Ecto neural progenitor cell (in vitro differentiated cells): ENCODE data around the gene ARHGEF37.
A peak's percentile ranks its signal among the peaks of the same experiment; 100 is the strongest.

ENCODE experiments used
- DNase-seq: peaks from one replicate; pipeline ENCODE4 v3.0.0-alpha.2; 2018; ENCODE audit warnings: low spot score

The ARHGEF37 gene

GRCh38 chr5:149600932-149601331 is 19.6 kb downstream of the ARHGEF37 start:
- no peak for DNase-seq

GRCh38 chr5:149603210-149603609 is 21.9 kb downstream of the ARHGEF37 start:
- DNase-seq, result no peak

- DNase-seq, result no peak
These were observed 22.6 kb downstream of the ARHGEF37 start for GRCh38 chr5:149603920-149604319.

- no peak for DNase-seq
These were observed 23.0 kb downstream of the ARHGEF37 start for GRCh38 chr5:149604321-149604720.

GRCh38 chr5:149605354-149605997 is 24.2 kb downstream of the ARHGEF37 start:
- no peak for DNase-seq

- no peak for DNase-seq
These were observed 24.9 kb downstream of the ARHGEF37 start for GRCh38 chr5:149605998-149606724.

GRCh38 chr5:149608936-149609545 is 27.7 kb downstream of the ARHGEF37 start:
- DNase-seq, result no peak

- DNase-seq, result no peak
These were observed 28.4 kb downstream of the ARHGEF37 start for GRCh38 chr5:149609640-149610219.

GRCh38 chr5:149610589-149611255 is 29.4 kb downstream of the ARHGEF37 start:
- DNase-seq, result no peak

- no peak for DNase-seq
These were observed 30.0 kb downstream of the ARHGEF37 start for GRCh38 chr5:149611326-149611725.

- no peak for DNase-seq
These were observed 33.0 kb downstream of the ARHGEF37 start for GRCh38 chr5:149614034-149614907.

GRCh38 chr5:149615976-149616375 is 34.7 kb downstream of the ARHGEF37 start:
- no peak for DNase-seq

- DNase-seq, result no peak
These were observed 35.5 kb downstream of the ARHGEF37 start for GRCh38 chr5:149616727-149617285.

GRCh38 chr5:149617760-149618306 is 36.5 kb downstream of the ARHGEF37 start:
- DNase-seq, result peak; percentile 41

GRCh38 chr5:149618581-149619248 is 37.4 kb downstream of the ARHGEF37 start:
- DNase-seq, result peak; percentile 67

- DNase-seq, result no peak
These were observed 40.3 kb downstream of the ARHGEF37 start for GRCh38 chr5:149621415-149622098.

- DNase-seq, result no peak
These were observed 41.2 kb downstream of the ARHGEF37 start for GRCh38 chr5:149622466-149622865.

GRCh38 chr5:149623473-149623872 is 42.2 kb downstream of the ARHGEF37 start:
- DNase-seq, result no peak

GRCh38 chr5:149627070-149627469 is 45.8 kb downstream of the ARHGEF37 start:
- DNase-seq, result no peak

GRCh38 chr5:149628221-149628620 is 46.9 kb downstream of the ARHGEF37 start:
- no peak for DNase-seq
